AG04450 (cell line): Measurements from ENCODE around the gene ITK. TPM values are rescaled to one million over a fixed set of nuclear protein-coding genes. Genes with fewer than 3 reads are reported as not detected.

Experiments used
- CTCF ChIA-PET: fragments of 300-600, 350-600 bp; formaldehyde crosslinking; extraction: SDS; loops from one replicate; lab custom pipeline; 2022; ENCODE audit warnings: antibody characterized with exemption, inconsistent platforms; lab: Charles Lee
- POLR2A ChIA-PET: fragments of 350-600 bp; formaldehyde crosslinking; extraction: SDS; loops from one replicate; lab custom pipeline; 2021; ENCODE audit warnings: antibody characterized with exemption, inconsistent platforms; lab: Yijun Ruan, JAX
- DNase-seq: peaks from one replicate; pipeline ENCODE4 v3.0.0-alpha.2; 2011; ENCODE audit warnings: low read depth, low spot score
- H3K27ac ChIP-seq: one replicate; pipeline ENCODE4 v1.5.1; 2012; ENCODE audit warnings: low read depth, low read length, control low read depth
- H3K27me3 ChIP-seq: one replicate; pipeline ENCODE4 v1.6.0; 2012; ENCODE audit warnings: low read length; ENCODE audit not compliant: control insufficient read depth, insufficient read depth
- H3K4me3 ChIP-seq: 2 replicates; pipeline ENCODE4 v1.5.1; 2011; ENCODE audit warnings: mild to moderate bottlenecking, low read depth, low read length, control low read depth
- H3K9me3 ChIP-seq: 2 replicates; pipeline ENCODE4 v1.5.1; 2012; ENCODE audit warnings: low read length; ENCODE audit not compliant: control insufficient read depth, insufficient read depth
- CTCF ChIP-seq: IDR thresholded peaks from 2 replicates; pipeline ENCODE4 v1.5.1; 2011; ENCODE audit warnings: low read depth, low read length, control low read depth, inconsistent platforms
- polyA plus RNA-seq: library from polyadenylated mRNA; depleted of rRNA; stranded (reverse); fragments of >200 nt; gene quantifications from 2 replicates; pipeline ENCODE4 v1.2.3, GENCODE V29; 2011

Gene ITK
- polyA plus RNA-seq, 1 experiment: not detected

- Histone ChIP-seq H3K27me3 (no peaks in the 10 kb centered on the region), H3K9me3 (no peaks in the 10 kb centered on the region), H3K4me3 (no peak overlapping the region), H3K27ac (no peak overlapping the region)
- CTCF ChIA-PET: interaction anchor here (1.4 kb wide), 1 partner anchor 28 kb away, joined by 5 read pairs; no protein-coding TSS in a partner anchor
- no peak for DNase-seq
- POLR2A ChIA-PET: no interaction called here
- TF ChIP-seq CTCF: no peak
Measured at GRCh38 chr5:157225469-157226422, 45.1 kb downstream of the ITK start.

- Histone ChIP-seq H3K27ac (no peak overlapping the region), H3K27me3 (no peaks in the 10 kb centered on the region), H3K9me3 (no peaks in the 10 kb centered on the region), H3K4me3 (no peak overlapping the region)
- ChIA-PET POLR2A (no interaction called here), CTCF (no interaction called here)
- no peak for TF ChIP-seq CTCF
- DNase-seq: no peak
Measured at GRCh38 chr5:157230610-157231009, 50.0 kb downstream of the ITK start.

GRCh38 chr5:157232706-157233105 lies 52.1 kb downstream of the ITK start:
- Histone ChIP-seq H3K4me3 (no peak overlapping the region), H3K27ac (no peak overlapping the region), H3K9me3 (no peaks in the 10 kb centered on the region), H3K27me3 (no peaks in the 10 kb centered on the region)
- ChIA-PET CTCF (no interaction called here), POLR2A (no interaction called here)
- no peak for DNase-seq
- TF ChIP-seq CTCF: no peak

- H3K9me3 ChIP-seq: no peaks in the 10 kb centered on the region
- no peak overlapping the region for H3K27ac ChIP-seq
- POLR2A ChIA-PET: no interaction called here
- DNase-seq: no peak
- no peak overlapping the region for H3K4me3 ChIP-seq
- CTCF ChIA-PET: no interaction called here
- TF ChIP-seq CTCF: no peak
- H3K27me3 ChIP-seq: peaks cover under 1% of the 10 kb centered on the region
Measured at GRCh38 chr5:157233515-157233914, 52.9 kb downstream of the ITK start.

GRCh38 chr5:157236423-157236822 lies 55.8 kb downstream of the ITK start:
- ChIA-PET CTCF (interaction anchor here (1.8 kb wide), 1 partner anchor 17 kb away, joined by 9 read pairs; no protein-coding TSS in a partner anchor), POLR2A (interaction anchor here (0.7 kb wide), 1 partner anchor 9 kb away, joined by 3 read pairs; no protein-coding TSS in a partner anchor)
- Histone ChIP-seq H3K9me3 (no peaks in the 10 kb centered on the region), H3K4me3 (no peak overlapping the region), H3K27ac (no peak overlapping the region), H3K27me3 (peaks cover 4% of the 10 kb centered on the region)
- DNase-seq: no peak
- TF ChIP-seq CTCF: no peak
